CD4-positive, CD25-positive, alpha-beta regulatory T cell (primary cell): Measurements from ENCODE around the gene STRAP. TPM values are rescaled to one million over a fixed set of nuclear protein-coding genes. Genes with fewer than 3 reads are reported as not detected.

Experiments
- ATAC-seq, 2 donors: fragments of 150-1000 bp; cut with Tn5 transposase; one replicate each; pipeline ENCODE4 v1.10.0; 2021; ENCODE audit warnings: low read depth in 2 of 2, moderate number of reproducible peaks in 2 of 2, moderate library complexity in 1 of 2
- DNase-seq, 3 donors: peaks; one replicate each; pipeline versions ENCODE4 v3.0.0 to v3.0.0-alpha.2; 2012 to 2022; ENCODE audit warnings: mixed read lengths in 1 of 3
- H3K27ac ChIP-seq: one replicate; pipeline ENCODE4 v1.7.0; 2013; ENCODE audit warnings: mild to moderate bottlenecking, low read length; ENCODE audit not compliant: insufficient read depth, poor library complexity, severe bottlenecking
- H3K27me3 ChIP-seq: one replicate; pipeline ENCODE4 v1.7.0; 2013; ENCODE audit warnings: low read length; ENCODE audit not compliant: control insufficient read depth, insufficient read depth
- H3K36me3 ChIP-seq: one replicate; pipeline ENCODE4 v1.7.0; 2013; ENCODE audit warnings: mild to moderate bottlenecking, low read length, moderate library complexity; ENCODE audit not compliant: control insufficient read depth, insufficient read depth
- H3K4me1 ChIP-seq: 2 replicates; pipeline ENCODE4 v1.7.0; 2013; ENCODE audit warnings: mild to moderate bottlenecking, low read length; ENCODE audit not compliant: insufficient read depth, control insufficient read depth, poor library complexity, severe bottlenecking
- H3K4me3 ChIP-seq: one replicate; pipeline ENCODE4 v1.7.0; 2013; ENCODE audit warnings: low read depth, mild to moderate bottlenecking, low read length, moderate library complexity
- H3K9me3 ChIP-seq, 2 experiments: 1 replicate in 1 of 2; 2 replicates in 1 of 2; pipeline ENCODE4 v1.7.0; 2013; ENCODE audit warnings: low read length in 2 of 2, mild to moderate bottlenecking in 1 of 2, moderate library complexity in 1 of 2; ENCODE audit not compliant: control insufficient read depth in 2 of 2
- H3K27ac Mint-ChIP-seq, 3 donors: one replicate each; pipeline ENCODE4 v1.8.0; 2020 to 2022; ENCODE audit warnings: mild to moderate bottlenecking in 3 of 3, mixed read lengths in 3 of 3, moderate library complexity in 2 of 3
- H3K27me3 Mint-ChIP-seq: one replicate; pipeline ENCODE4 v1.8.0; 2022; ENCODE audit warnings: mild to moderate bottlenecking, mixed read lengths
- H3K36me3 Mint-ChIP-seq: one replicate; pipeline ENCODE4 v1.8.0; 2020; ENCODE audit warnings: mixed read lengths
- H3K4me1 Mint-ChIP-seq, 4 donors: one replicate each; pipeline ENCODE4 v1.8.0; 2020 to 2022; ENCODE audit warnings: mixed read lengths in 4 of 4, mild to moderate bottlenecking in 1 of 4
- H3K4me3 Mint-ChIP-seq, 4 donors: one replicate each; pipeline ENCODE4 v1.8.0; 2020 to 2022; ENCODE audit warnings: mild to moderate bottlenecking in 4 of 4, mixed read lengths in 4 of 4, moderate library complexity in 3 of 4
- H3K9me3 Mint-ChIP-seq, 7 donors: one replicate each; pipeline ENCODE4 v1.8.0; 2020 to 2022; ENCODE audit warnings: mixed read lengths in 7 of 7, mild to moderate bottlenecking in 3 of 7, moderate library complexity in 2 of 7
- polyA plus RNA-seq, 4 donors: library from polyadenylated mRNA; unstranded; fragments of 300-500 nt; fragmentation: Illumina TruSeq; gene quantifications; one replicate each; pipeline ENCODE4 v1.2.3, GENCODE V29; 2021
- total RNA-seq: library from RNA; stranded (reverse); gene quantifications from one replicate; pipeline ENCODE4 v1.2.3, GENCODE V29; 2022

STRAP gene, protein sequence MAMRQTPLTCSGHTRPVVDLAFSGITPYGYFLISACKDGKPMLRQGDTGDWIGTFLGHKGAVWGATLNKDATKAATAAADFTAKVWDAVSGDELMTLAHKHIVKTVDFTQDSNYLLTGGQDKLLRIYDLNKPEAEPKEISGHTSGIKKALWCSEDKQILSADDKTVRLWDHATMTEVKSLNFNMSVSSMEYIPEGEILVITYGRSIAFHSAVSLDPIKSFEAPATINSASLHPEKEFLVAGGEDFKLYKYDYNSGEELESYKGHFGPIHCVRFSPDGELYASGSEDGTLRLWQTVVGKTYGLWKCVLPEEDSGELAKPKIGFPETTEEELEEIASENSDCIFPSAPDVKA
- total RNA-seq = 107 TPM
- 100 to 1,000 TPM; 106 to 130 (median 117) TPM for polyA plus RNA-seq

DNA sequence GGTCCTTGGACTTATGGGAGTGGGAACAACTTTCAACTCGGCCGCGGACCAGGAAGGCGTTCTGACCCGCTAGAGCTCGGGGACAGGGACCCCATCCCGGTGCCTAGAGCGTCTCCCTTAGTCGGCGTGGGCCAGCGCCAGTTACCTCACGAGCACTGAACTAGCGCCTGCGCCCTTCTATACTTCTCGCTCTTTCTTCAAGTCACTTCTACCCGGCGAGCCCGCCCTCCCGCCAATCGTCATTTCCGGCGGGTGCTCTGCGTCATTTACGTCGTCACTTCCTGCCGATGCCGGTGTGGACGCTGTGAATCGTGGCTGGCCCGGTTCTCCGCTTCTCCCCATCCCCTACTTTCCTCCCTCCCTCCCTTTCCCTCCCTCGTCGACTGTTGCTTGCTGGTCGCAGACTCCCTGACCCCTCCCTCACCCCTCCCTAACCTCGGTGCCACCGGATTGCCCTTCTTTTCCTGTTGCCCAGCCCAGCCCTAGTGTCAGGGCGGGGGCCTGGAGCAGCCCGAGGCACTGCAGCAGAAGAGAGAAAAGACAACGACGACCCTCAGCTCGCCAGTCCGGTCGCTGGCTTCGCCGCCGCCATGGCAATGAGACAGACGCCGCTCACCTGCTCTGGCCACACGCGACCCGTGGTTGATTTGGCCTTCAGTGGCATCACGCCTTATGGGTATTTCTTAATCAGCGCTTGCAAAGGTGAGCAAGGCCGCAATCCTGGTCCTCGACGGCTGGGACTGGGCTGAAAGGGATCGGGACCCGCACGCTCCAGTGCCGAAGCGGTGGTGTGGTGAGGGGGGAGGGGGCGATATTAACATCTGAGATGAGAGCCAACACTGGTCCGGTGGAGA, at the start of gene STRAP:
TSS of gene STRAP (plus strand) at position 270 of the 854 bp plus-strand sequence. CDS start at position 591, 321 bp downstream.
- Histone ChIP-seq H3K9me3 (no peaks in the 10 kb centered on the region), H3K4me1 (peaks cover 34% of the 10 kb centered on the region), H3K36me3 (peaks cover 7% of the 10 kb centered on the region), H3K27me3 (no peaks in the 10 kb centered on the region), H3K4me3 (peak within 1 kb of the TSS; percentile 91), H3K27ac (peak within 1 kb of the TSS; percentile 98)
- ATAC-seq (peak; percentile 94 to 97), DNase-seq (peak; percentile 94 to 98 (median 97))
- Mint-ChIP-seq H3K36me3 (peaks cover 15% of the 10 kb centered on the region), H3K27ac (peak within 1 kb of the TSS; percentile 98 to 100 (median 100)), H3K9me3 (no peaks in the 10 kb centered on the region), H3K4me1 (peaks cover 21 to 58% (median 44%) of the 10 kb centered on the region in 4 donors), H3K27me3 (peaks cover 5% of the 10 kb centered on the region), H3K4me3 (peak within 1 kb of the TSS; percentile 96 to 99 (median 99))

DNA sequence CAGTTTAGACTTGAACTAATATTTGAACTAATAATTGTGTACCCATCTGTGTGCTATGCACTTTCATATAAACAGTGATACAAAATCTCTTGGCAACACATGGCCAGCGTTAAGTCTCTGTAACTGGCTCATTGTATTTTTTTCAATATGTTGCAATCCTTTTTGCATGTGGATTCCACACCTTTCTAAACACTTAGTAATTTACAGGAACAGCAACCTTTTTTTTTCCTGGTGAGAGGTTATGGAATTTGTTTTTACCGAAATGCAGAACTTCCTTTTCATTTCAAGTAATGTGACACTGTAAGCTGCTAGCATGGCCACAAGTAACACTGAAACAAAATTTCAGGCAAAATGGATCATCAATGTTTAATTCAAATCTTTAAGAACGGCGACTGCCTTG, 47.6 kb upstream of the STRAP start:
- H3K27me3 Mint-ChIP-seq = peaks cover 18% of the 10 kb centered on the region
- Histone ChIP-seq H3K4me3 (no peak overlapping the region), H3K36me3 (no peaks in the 10 kb centered on the region), H3K9me3 (no peaks in the 10 kb centered on the region), H3K4me1 (no peaks in the 10 kb centered on the region), H3K27me3 (peaks cover 4% of the 10 kb centered on the region), H3K27ac (no peak overlapping the region)
- H3K36me3 Mint-ChIP-seq = no peaks in the 10 kb centered on the region
- H3K9me3 Mint-ChIP-seq = peaks cover 0 to 2% (median 0%) of the 10 kb centered on the region in 7 donors
- no peaks in the 10 kb centered on the region for H3K4me1 Mint-ChIP-seq
- no peak for DNase-seq
- H3K4me3 Mint-ChIP-seq = no peak overlapping the region
- H3K27ac Mint-ChIP-seq = no peak overlapping the region
- ATAC-seq = no peak

DNA sequence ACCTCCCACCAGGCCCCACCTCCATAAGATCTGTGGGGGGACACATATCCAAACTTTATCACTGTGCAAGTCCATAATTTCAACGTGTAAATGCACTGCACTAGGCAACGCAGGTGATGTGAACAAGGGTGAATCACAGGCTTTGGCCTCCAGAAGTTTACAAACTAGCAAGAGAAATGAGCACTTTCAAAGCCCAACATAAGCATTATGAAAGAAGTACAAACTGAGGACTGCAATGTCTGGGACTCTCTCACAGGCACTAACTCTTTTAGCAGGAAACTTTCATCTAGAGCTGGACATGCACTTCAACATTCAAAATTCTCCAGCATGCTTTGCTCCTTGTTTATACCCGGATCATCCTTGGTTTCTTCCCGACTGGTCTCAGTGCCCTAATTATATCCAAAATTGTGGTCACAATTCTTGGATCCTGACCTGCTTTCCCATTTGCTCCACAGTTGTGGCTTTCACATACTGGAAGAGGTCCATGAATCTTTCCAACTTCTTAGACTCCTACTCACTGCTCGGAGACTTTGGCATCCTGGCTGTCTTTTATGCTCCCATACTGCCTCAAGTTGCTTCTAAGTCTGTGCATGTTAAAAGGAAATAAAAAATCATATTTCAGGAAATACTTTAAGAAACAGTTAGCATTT, 44.9 kb upstream of the STRAP start:
- ATAC-seq (no peak), DNase-seq (no peak)
- Histone ChIP-seq H3K36me3 (no peaks in the 10 kb centered on the region), H3K27ac (no peak overlapping the region), H3K4me3 (no peak overlapping the region), H3K27me3 (peaks cover 7% of the 10 kb centered on the region), H3K9me3 (no peaks in the 10 kb centered on the region), H3K4me1 (no peaks in the 10 kb centered on the region)
- Mint-ChIP-seq H3K9me3 (peaks cover 0 to 2% (median 0%) of the 10 kb centered on the region in 7 donors), H3K4me3 (no peak overlapping the region), H3K36me3 (no peaks in the 10 kb centered on the region), H3K27me3 (peaks cover 18% of the 10 kb centered on the region), H3K4me1 (no peaks in the 10 kb centered on the region), H3K27ac (no peak overlapping the region)

DNA sequence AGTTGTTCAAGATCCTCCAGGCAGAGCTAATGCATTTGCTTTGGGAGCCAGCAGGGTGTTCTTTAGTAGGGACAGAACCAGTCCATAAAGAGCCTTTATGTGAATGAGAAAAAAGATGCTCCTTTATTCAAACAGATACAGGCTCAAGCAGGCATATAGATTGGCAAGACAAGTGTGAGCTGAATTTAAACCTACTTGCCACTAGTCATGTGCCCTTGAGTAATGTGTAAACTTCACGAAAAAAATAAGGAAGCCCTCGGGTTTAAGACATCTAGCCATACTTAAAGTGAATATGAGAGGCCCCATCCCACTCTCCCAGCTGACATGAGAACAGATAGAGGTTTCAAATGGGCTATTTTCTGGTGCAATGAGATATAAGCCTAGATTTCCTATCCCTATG, 43.1 kb upstream of the STRAP start:
- Mint-ChIP-seq H3K27me3 (peaks cover 18% of the 10 kb centered on the region), H3K27ac (no peak overlapping the region), H3K4me3 (no peak overlapping the region), H3K9me3 (no peaks in the 10 kb centered on the region), H3K36me3 (no peaks in the 10 kb centered on the region), H3K4me1 (no peaks in the 10 kb centered on the region)
- no peaks in the 10 kb centered on the region for H3K36me3 ChIP-seq
- peaks cover 7% of the 10 kb centered on the region for H3K27me3 ChIP-seq
- DNase-seq (no peak), ATAC-seq (no peak)
- H3K4me1 ChIP-seq = no peaks in the 10 kb centered on the region
- H3K27ac ChIP-seq = no peak overlapping the region
- no peak overlapping the region for H3K4me3 ChIP-seq
- no peaks in the 10 kb centered on the region for H3K9me3 ChIP-seq

DNA sequence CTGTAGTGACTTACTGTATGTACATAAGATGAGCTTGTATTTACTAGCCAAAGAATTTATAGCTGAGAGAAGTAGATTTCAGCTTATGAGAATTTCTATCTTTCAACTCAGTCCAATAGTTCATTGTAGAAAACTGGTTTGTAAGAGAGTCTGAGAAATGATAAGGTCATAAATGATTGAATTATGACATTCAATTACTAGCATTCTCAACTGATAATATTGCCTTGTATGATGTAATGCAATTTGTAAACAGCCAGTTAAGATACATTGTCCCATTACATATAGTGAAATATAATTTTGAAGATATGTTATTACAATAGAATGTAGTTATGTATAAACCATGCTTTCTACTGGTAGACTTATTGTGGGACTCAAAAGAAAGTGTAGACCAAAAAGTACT, 42.5 kb upstream of the STRAP start:
- DNase-seq = no peak
- no peak for ATAC-seq
- no peaks in the 10 kb centered on the region for H3K9me3 Mint-ChIP-seq
- Histone ChIP-seq H3K27me3 (peaks cover 7% of the 10 kb centered on the region), H3K27ac (no peak overlapping the region), H3K9me3 (no peaks in the 10 kb centered on the region), H3K36me3 (no peaks in the 10 kb centered on the region), H3K4me3 (no peak overlapping the region), H3K4me1 (no peaks in the 10 kb centered on the region)
- H3K27ac Mint-ChIP-seq = no peak overlapping the region
- peaks cover 23% of the 10 kb centered on the region for H3K27me3 Mint-ChIP-seq
- no peak overlapping the region for H3K4me3 Mint-ChIP-seq
- H3K36me3 Mint-ChIP-seq = no peaks in the 10 kb centered on the region
- H3K4me1 Mint-ChIP-seq = no peaks in the 10 kb centered on the region

DNA sequence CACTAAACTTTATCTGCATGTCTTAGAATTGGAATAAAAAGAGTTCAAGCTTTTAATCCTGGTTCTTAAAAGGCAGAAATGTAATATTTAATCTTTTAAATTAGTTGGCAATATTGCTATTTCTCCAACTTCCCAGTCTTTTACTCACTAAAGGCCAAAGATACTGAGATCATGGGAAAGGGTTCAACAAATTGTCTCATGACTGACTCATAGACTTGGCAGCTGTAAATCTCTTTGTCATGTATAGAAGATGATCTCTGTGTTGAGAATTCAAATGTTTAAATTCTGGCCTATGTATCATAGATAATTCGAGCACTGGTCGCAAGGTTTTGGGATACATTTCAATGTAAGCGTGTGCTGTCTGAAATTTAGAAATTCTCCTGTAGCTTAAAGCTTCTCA, 40.1 kb upstream of the STRAP start:
- ATAC-seq (no peak), DNase-seq (no peak)
- Histone ChIP-seq H3K4me3 (no peak overlapping the region), H3K9me3 (no peaks in the 10 kb centered on the region), H3K36me3 (no peaks in the 10 kb centered on the region), H3K4me1 (no peaks in the 10 kb centered on the region), H3K27ac (no peak overlapping the region), H3K27me3 (peaks cover 7% of the 10 kb centered on the region)
- peaks cover 23% of the 10 kb centered on the region for H3K27me3 Mint-ChIP-seq
- H3K4me3 Mint-ChIP-seq = no peak overlapping the region
- H3K36me3 Mint-ChIP-seq = no peaks in the 10 kb centered on the region
- no peak overlapping the region for H3K27ac Mint-ChIP-seq
- no peaks in the 10 kb centered on the region for H3K9me3 Mint-ChIP-seq
- H3K4me1 Mint-ChIP-seq = no peaks in the 10 kb centered on the region

DNA sequence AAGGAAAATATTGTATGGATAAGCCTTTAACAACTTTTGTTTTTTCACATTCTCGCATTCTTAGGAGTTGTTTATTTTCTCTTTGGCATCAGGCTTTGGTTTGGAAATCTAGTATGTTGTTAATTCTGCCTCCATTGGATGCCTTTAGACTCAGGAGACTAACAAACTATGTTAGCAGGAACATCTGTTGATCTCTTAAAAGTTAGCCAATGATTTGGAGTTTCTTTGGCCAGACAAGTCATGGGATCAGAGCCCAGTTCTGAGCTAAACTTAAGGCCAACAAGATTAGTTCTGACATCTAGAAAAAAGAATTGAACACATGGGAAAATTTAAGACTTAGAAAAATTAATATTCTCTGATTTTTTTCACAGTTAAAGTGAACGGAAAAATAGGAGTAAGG, 35.3 kb upstream of the STRAP start:
- Histone ChIP-seq H3K27ac (no peak overlapping the region), H3K4me1 (no peaks in the 10 kb centered on the region), H3K4me3 (no peak overlapping the region), H3K9me3 (no peaks in the 10 kb centered on the region), H3K27me3 (peaks cover 1% of the 10 kb centered on the region), H3K36me3 (no peaks in the 10 kb centered on the region)
- Mint-ChIP-seq H3K27ac (no peak overlapping the region), H3K9me3 (no peaks in the 10 kb centered on the region), H3K4me3 (no peak overlapping the region), H3K27me3 (peaks cover 17% of the 10 kb centered on the region), H3K36me3 (no peaks in the 10 kb centered on the region), H3K4me1 (no peaks in the 10 kb centered on the region)
- ATAC-seq (no peak), DNase-seq (no peak)
